Measurements from ENCODE around the gene OTOS. TPM values are rescaled to one million over a fixed set of nuclear protein-coding genes. Genes with fewer than 3 reads are reported as not detected.

The OTOS gene
- total RNA-seq, 1 experiment from 2014 or later: not detected

DNA sequence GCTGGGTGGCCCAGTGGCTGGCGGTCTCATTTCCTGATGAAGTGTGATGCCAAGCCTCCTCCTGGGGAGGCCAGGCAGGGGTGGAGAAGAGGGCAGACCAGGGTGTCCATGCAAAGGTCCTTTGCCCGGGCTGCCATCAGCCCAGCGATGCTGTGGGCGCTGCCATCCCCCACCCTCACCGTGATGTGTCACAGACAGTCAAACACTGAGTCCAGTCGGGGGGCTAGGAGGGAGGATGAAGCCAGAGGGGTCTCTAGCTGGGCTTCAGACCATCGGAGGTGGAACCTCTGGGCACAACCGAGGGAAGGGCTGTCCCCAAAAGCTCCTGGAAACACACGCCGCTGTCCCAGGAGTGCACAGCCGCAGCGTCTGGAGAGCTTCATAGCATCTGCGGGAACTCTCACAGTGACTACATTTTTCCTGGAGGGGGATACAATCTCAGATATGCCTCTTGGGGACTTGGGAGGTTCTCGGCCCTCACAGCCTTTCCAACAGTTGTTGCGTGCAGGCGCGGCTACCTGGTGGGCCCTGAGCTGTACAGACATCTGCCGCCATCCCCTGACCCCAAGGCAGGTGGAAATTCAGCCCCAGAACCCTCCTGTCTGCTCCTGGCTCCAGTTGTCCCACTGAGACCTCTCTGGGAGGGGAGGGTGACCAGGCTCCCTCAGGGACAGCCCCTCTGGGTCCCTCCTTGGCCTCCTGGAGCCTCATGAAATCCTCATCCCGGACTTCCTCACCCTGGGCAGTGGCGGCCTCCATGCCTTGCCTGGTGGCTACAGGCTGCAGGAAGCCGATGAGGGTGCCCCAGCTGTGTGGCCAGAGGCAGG is 26.5 kb upstream of the OTOS start:
- peaks cover 57% of the 10 kb centered on the region for H3K27me3 Mint-ChIP-seq (ENCODE audit: insufficient read depth, unreplicated experiment)
- no peak overlapping the region for H3K4me3 Mint-ChIP-seq (ENCODE audit: unreplicated experiment)
- peaks cover 5% of the 10 kb centered on the region for H3K4me1 Mint-ChIP-seq (ENCODE audit: insufficient read depth, unreplicated experiment)
- H3K36me3 Mint-ChIP-seq (ENCODE audit: insufficient read depth, unreplicated experiment): no peaks in the 10 kb centered on the region
- ChIA-PET CTCF (interaction anchor here (0.7 to 0.9 kb wide), 2 partner anchors 17 to 519 kb away, joined by 3 to 5 read pairs; no protein-coding TSS in a partner anchor), POLR2A (no interaction called here)
- BruUV-seq (replicated peaks): no TSS peak
- no peaks in the 10 kb centered on the region for H3K9me3 Mint-ChIP-seq (ENCODE audit: unreplicated experiment)
- DNase-seq (ENCODE audit: unreplicated experiment): no peak
- no peak overlapping the region for H3K27ac Mint-ChIP-seq (ENCODE audit: low read depth, unreplicated experiment)
- TF ChIP-seq, protein P1, sequence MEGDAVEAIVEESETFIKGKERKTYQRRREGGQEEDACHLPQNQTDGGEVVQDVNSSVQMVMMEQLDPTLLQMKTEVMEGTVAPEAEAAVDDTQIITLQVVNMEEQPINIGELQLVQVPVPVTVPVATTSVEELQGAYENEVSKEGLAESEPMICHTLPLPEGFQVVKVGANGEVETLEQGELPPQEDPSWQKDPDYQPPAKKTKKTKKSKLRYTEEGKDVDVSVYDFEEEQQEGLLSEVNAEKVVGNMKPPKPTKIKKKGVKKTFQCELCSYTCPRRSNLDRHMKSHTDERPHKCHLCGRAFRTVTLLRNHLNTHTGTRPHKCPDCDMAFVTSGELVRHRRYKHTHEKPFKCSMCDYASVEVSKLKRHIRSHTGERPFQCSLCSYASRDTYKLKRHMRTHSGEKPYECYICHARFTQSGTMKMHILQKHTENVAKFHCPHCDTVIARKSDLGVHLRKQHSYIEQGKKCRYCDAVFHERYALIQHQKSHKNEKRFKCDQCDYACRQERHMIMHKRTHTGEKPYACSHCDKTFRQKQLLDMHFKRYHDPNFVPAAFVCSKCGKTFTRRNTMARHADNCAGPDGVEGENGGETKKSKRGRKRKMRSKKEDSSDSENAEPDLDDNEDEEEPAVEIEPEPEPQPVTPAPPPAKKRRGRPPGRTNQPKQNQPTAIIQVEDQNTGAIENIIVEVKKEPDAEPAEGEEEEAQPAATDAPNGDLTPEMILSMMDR (IDR thresholded peaks at IDR 0.05; ENCODE audit: unreplicated experiment): no peak
- intact Hi-C loops (cut with micrococcal nuclease): no loop called here

DNA sequence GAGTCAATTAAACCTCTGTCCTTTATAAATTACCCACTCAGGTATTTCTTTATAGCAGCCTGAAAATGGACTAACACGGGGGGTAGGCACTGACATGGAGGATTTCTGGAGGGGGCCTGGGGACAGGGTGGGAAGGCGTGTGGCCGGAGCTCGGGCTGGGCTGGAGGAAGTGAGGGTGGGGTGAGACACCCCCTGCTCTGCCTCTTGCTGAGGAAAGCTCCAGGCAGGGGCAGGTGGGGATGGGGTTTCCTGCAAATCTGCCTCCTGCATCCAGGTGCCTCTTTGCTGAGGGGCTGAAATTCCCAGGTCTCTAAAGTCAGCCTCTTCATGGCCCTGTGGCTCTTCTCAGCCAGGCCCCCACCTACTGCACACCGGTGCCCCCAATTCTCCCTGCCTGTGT is 25.7 kb upstream of the OTOS start:
- ChIA-PET POLR2A (no interaction called here), CTCF (interaction anchor here (0.9 kb wide), 1 partner anchor 16 kb away, joined by 5 read pairs; no protein-coding TSS in a partner anchor)
- TF ChIP-seq, protein P1 (IDR thresholded peaks at IDR 0.05; ENCODE audit: unreplicated experiment): no peak
- Mint-ChIP-seq H3K36me3 (ENCODE audit: insufficient read depth, unreplicated experiment) (no peaks in the 10 kb centered on the region), H3K9me3 (ENCODE audit: unreplicated experiment) (no peaks in the 10 kb centered on the region), H3K27ac (ENCODE audit: low read depth, unreplicated experiment) (no peak overlapping the region), H3K27me3 (ENCODE audit: insufficient read depth, unreplicated experiment) (peaks cover 57% of the 10 kb centered on the region), H3K4me1 (ENCODE audit: insufficient read depth, unreplicated experiment) (peaks cover 5% of the 10 kb centered on the region), H3K4me3 (ENCODE audit: unreplicated experiment) (no peak overlapping the region)
- no TSS peak for BruUV-seq (replicated peaks)
- intact Hi-C loops (cut with micrococcal nuclease): no loop called here
- no peak for DNase-seq (ENCODE audit: unreplicated experiment)

DNA sequence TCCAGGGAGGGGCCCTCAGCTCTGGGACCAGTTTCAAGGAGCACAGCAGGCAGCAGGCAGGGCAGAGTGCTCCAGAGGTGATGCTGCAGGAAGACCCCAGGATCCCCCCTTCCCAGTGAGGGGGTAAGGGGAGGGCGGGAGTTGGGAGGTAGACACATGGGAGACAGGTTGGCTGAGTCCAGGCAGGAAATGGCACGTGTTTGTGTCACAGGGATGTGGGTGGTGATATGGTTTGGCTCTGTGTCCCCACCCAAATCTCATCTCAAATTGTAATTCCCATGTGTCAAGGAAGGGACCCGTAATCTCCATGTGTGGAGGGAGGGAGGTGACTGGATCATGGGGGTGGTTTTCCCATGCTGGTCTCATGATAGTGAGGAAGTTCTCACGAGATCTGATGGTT is 25.2 kb upstream of the OTOS start:
- Mint-ChIP-seq H3K4me3 (ENCODE audit: unreplicated experiment) (no peak overlapping the region), H3K4me1 (ENCODE audit: insufficient read depth, unreplicated experiment) (peaks cover 5% of the 10 kb centered on the region), H3K27ac (ENCODE audit: low read depth, unreplicated experiment) (no peak overlapping the region), H3K9me3 (ENCODE audit: unreplicated experiment) (no peaks in the 10 kb centered on the region), H3K36me3 (ENCODE audit: insufficient read depth, unreplicated experiment) (no peaks in the 10 kb centered on the region), H3K27me3 (ENCODE audit: insufficient read depth, unreplicated experiment) (peaks cover 57% of the 10 kb centered on the region)
- ChIA-PET CTCF (interaction anchor here (0.6 to 1.0 kb wide), 2 partner anchors 13 to 31 kb away, joined by 3 to 4 read pairs; no protein-coding TSS in a partner anchor), POLR2A (no interaction called here)
- no peak for DNase-seq (ENCODE audit: unreplicated experiment)
- no TSS peak for BruUV-seq (replicated peaks)
- TF ChIP-seq, protein P1 (IDR thresholded peaks at IDR 0.05; ENCODE audit: unreplicated experiment): no peak
- intact Hi-C loops (cut with micrococcal nuclease): no loop called here

DNA sequence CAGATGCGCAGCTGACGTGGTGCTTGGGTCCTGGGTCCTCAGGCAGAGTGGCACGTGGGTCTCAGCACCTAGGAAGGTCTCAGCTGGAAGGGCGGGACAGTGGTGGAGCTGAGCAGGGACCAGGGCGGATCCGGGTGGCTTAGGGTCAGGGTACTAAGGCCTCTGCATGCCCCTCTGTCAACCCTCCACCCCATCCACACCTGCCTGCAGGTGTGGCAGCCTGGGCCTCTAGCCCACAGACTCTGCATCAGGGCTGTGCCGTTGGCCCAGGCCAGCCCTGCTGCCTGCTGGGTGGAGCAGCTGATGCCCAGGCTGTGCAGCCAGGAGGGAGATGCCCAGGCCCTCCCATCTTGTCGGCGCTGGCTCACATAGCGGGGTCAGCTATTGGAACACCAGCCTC is 24.6 kb upstream of the OTOS start:
- intact Hi-C loops (cut with micrococcal nuclease): no loop called here
- TF ChIP-seq, protein P1 (IDR thresholded peaks at IDR 0.05; ENCODE audit: unreplicated experiment): no peak

More for the DNA sequence above, 24.6 kb upstream of the OTOS start:
- Mint-ChIP-seq H3K27ac (ENCODE audit: low read depth, unreplicated experiment) (no peak overlapping the region), H3K27me3 (ENCODE audit: insufficient read depth, unreplicated experiment) (peaks cover 61% of the 10 kb centered on the region), H3K9me3 (ENCODE audit: unreplicated experiment) (no peaks in the 10 kb centered on the region), H3K4me1 (ENCODE audit: insufficient read depth, unreplicated experiment) (peaks cover 5% of the 10 kb centered on the region), H3K36me3 (ENCODE audit: insufficient read depth, unreplicated experiment) (no peaks in the 10 kb centered on the region), H3K4me3 (ENCODE audit: unreplicated experiment) (no peak overlapping the region)
- DNase-seq (ENCODE audit: unreplicated experiment): no peak
- ChIA-PET POLR2A (no interaction called here), CTCF (interaction anchor here (0.7 to 1.0 kb wide), 2 partner anchors 14 to 811 kb away, joined by 3 to 4 read pairs; no protein-coding TSS in a partner anchor)
- BruUV-seq (replicated peaks): no TSS peak

Measured in MCF 10A (cell line).